RWPE2 (cell line): ENCODE results near the gene DIO1.

Experiments used
- ATAC-seq: fragments of 200-7000 bp; cut with Tn5 transposase; 3 replicates; pipeline ENCODE4 v1.9.1; 2021; ENCODE audit warnings: low read depth
- DNase-seq: peaks from one replicate; pipeline ENCODE4 v3.0.0-alpha.2; 2020; ENCODE audit warnings: low spot score
- H3K27ac ChIP-seq: fragments of 450-650 bp; 2 replicates; pipeline ENCODE4 v1.5.1; 2017; ENCODE audit warnings: mild to moderate bottlenecking; ENCODE audit not compliant: poor library complexity, severe bottlenecking
- H3K27me3 ChIP-seq: fragments of 250-450 bp; sonication (Bioruptor Pico); 2 replicates; pipeline ENCODE4 v1.5.1; 2021; ENCODE audit warnings: mild to moderate bottlenecking, moderate library complexity; ENCODE audit not compliant: insufficient read depth, poor library complexity, severe bottlenecking
- H3K36me3 ChIP-seq: fragments of 250-450 bp; sonication (Bioruptor Pico); 2 replicates; pipeline ENCODE4 v1.5.1; 2020; ENCODE audit warnings: low read depth, mild to moderate bottlenecking, moderate library complexity
- H3K4me1 ChIP-seq: fragments of 250-450 bp; sonication (Bioruptor Pico); 2 replicates; pipeline ENCODE4 v1.5.1; 2021; ENCODE audit warnings: mild to moderate bottlenecking, moderate library complexity; ENCODE audit not compliant: insufficient read depth, poor library complexity, severe bottlenecking
- H3K4me3 ChIP-seq: fragments of 250-450 bp; sonication (Bioruptor Pico); 2 replicates; pipeline ENCODE4 v1.5.1; 2021; ENCODE audit warnings: mild to moderate bottlenecking, moderate library complexity; ENCODE audit not compliant: severe bottlenecking
- H3K9me3 ChIP-seq: fragments of 250-450 bp; sonication (Bioruptor Pico); 2 replicates; pipeline ENCODE4 v1.5.1; 2021; ENCODE audit warnings: mild to moderate bottlenecking, moderate library complexity; ENCODE audit not compliant: severe bottlenecking
- TF ChIP-seq, protein P1 (sequence below): fragments of 450-650 bp; IDR thresholded peaks from one replicate; pipeline ENCODE4 v1.5.1; 2017; ENCODE audit warnings: mild to moderate bottlenecking, moderate library complexity; ENCODE audit not compliant: poor library complexity, severe bottlenecking

DIO1 gene

DNA sequence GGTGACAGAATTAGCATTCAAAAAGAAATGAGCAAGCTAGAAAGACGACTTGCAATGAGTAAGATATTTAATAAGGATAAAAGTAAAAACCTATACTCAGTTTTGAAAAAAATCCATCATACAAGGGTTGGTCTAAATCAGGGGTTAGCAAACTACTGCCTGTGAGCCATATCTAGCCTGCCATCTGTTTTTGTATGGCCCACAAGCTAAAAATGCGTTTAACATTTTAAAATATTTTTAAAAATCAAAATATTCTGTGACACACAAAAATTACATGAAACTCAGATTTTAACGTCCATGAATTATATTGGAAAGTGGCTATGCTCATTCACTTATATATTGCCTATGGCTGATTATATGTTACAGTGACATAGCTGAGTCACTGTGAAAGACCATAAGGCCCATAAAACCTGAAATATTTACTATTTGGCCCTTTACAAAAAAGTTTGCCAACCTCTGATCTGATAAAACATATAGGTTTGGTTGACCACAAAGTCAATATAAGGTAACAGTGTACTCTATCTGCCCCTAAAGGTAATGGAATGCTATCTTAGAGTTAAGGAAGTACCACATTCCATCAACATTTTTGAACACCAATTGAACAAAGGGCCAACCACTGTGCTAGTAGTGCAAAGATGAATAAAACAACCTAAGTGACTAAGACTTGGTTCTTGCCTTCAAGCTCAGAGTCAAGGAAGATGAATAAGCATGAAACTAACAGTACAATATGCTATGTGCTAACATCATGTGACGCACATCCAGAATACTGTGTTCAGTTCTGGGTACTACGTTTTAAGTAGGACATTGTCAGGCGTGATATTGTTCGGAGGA, 48.4 kb downstream of the DIO1 start:
- ATAC-seq (no peak), DNase-seq (no peak)
- Histone ChIP-seq H3K27ac (no peak overlapping the region), H3K36me3 (peaks cover 16% of the 10 kb centered on the region), H3K4me1 (peaks cover 4% of the 10 kb centered on the region), H3K4me3 (no peak overlapping the region), H3K9me3 (no peaks in the 10 kb centered on the region), H3K27me3 (no peaks in the 10 kb centered on the region)
- TF ChIP-seq, protein P1, sequence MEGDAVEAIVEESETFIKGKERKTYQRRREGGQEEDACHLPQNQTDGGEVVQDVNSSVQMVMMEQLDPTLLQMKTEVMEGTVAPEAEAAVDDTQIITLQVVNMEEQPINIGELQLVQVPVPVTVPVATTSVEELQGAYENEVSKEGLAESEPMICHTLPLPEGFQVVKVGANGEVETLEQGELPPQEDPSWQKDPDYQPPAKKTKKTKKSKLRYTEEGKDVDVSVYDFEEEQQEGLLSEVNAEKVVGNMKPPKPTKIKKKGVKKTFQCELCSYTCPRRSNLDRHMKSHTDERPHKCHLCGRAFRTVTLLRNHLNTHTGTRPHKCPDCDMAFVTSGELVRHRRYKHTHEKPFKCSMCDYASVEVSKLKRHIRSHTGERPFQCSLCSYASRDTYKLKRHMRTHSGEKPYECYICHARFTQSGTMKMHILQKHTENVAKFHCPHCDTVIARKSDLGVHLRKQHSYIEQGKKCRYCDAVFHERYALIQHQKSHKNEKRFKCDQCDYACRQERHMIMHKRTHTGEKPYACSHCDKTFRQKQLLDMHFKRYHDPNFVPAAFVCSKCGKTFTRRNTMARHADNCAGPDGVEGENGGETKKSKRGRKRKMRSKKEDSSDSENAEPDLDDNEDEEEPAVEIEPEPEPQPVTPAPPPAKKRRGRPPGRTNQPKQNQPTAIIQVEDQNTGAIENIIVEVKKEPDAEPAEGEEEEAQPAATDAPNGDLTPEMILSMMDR = no peak

GRCh38 chr1:53943090-53943489, 49.1 kb downstream of the DIO1 start:
- Histone ChIP-seq H3K36me3 (peaks cover 15% of the 10 kb centered on the region), H3K4me3 (no peak overlapping the region), H3K9me3 (no peaks in the 10 kb centered on the region), H3K27ac (no peak overlapping the region), H3K27me3 (no peaks in the 10 kb centered on the region), H3K4me1 (peaks cover 8% of the 10 kb centered on the region)
- ATAC-seq (no peak), DNase-seq (no peak)
- TF ChIP-seq, protein P1 = no peak

DNA sequence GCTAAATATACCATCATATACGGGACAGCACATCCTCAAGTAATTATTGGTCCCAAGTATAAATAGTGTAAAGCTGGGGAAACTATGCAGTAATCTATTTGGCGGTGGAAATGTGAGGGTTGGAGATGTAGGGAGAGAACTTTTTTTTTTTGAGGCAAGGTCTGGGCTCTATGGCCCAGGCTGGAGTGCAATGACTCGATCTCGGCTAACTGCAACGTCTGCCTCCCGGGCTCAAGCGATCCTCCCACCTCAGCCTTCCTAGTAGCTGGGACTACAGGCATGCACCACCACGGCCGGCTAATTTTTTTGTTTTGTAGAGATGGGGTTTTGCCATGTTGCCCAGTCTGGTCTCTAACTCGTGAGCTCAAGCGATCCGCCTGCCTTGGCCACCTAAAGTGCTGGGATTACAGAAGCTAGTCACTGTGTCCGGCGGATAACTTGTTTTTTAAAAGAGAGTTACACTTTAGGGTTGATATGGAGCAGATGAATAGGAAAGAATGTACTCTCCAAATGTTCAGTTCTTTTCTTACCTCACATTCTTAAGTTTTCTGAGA, 49.6 kb downstream of the DIO1 start:
- Histone ChIP-seq H3K27me3 (no peaks in the 10 kb centered on the region), H3K36me3 (peaks cover 15% of the 10 kb centered on the region), H3K4me1 (peaks cover 4% of the 10 kb centered on the region), H3K27ac (no peak overlapping the region), H3K9me3 (no peaks in the 10 kb centered on the region), H3K4me3 (no peak overlapping the region)
- DNase-seq (no peak), ATAC-seq (no peak)
- TF ChIP-seq, protein P1 = no peak

DNA sequence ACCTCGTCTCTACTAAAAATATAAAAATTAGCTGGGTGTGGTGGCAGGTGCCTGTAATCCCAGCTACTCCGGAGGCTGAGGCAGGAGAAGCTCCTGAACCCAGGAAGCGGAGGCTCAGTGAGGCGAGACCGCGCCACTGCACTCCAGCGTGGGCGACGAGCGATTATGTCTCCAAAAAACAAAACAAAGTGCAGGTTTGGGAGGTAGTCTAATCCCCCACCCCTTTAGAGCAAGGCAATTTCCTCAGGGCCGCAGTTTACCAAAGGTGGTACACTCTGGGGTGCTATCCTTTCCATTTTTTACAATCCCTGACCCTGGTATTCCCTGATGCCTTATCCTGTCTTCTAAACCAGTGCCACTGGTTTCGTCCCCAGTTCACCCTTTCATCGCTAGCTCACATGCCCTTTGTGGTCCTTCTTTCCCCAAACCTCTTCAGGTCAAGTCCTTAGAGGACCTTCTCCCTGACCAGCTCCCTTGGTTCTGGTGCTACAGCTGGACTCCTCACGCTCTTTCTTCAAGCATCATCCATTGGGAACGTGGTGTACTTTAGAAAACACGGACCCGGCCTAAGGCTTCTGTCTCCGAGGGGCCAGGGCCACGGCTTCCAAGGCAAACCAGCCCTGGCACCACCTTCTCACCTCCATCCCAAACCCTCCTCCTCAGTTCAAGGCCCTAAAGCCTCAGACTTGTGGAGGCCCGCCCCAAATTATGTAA, 50.6 kb downstream of the DIO1 start:
- Histone ChIP-seq H3K27me3 (no peaks in the 10 kb centered on the region), H3K4me3 (peak overlapping the region; percentile 62), H3K4me1 (peaks cover 4% of the 10 kb centered on the region), H3K36me3 (peaks cover 25% of the 10 kb centered on the region), H3K27ac (peak overlapping the region; percentile 73), H3K9me3 (no peaks in the 10 kb centered on the region)
- no peak for ATAC-seq
- TF ChIP-seq, protein P1 = no peak
- no peak for DNase-seq

DNA sequence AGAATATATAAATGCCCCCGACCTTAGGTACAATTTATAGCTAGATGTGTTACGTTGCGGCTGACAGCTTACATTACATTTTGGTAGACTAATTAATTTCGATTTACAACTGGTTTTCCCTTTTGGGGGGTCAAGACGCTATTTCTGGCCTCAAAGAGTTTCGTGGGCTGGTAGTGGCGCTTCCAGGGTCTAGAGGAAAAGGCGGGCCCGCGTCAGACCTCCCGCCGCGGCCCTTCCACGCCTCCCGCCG, 51.1 kb downstream of the DIO1 start:
- H3K36me3 ChIP-seq = peaks cover 29% of the 10 kb centered on the region
- DNase-seq (no peak), ATAC-seq (no peak)
- H3K27ac ChIP-seq = peak overlapping the region; percentile 73
- TF ChIP-seq, protein P1 = no peak
- H3K4me3 ChIP-seq = peak overlapping the region; percentile 62
- no peaks in the 10 kb centered on the region for H3K27me3 ChIP-seq
- no peaks in the 10 kb centered on the region for H3K9me3 ChIP-seq
- H3K4me1 ChIP-seq = peaks cover 4% of the 10 kb centered on the region
